Measurements from ENCODE around the gene CAB39.
A peak's percentile ranks its signal among the peaks of the same experiment; 100 is the strongest.

The CAB39 gene

DNA sequence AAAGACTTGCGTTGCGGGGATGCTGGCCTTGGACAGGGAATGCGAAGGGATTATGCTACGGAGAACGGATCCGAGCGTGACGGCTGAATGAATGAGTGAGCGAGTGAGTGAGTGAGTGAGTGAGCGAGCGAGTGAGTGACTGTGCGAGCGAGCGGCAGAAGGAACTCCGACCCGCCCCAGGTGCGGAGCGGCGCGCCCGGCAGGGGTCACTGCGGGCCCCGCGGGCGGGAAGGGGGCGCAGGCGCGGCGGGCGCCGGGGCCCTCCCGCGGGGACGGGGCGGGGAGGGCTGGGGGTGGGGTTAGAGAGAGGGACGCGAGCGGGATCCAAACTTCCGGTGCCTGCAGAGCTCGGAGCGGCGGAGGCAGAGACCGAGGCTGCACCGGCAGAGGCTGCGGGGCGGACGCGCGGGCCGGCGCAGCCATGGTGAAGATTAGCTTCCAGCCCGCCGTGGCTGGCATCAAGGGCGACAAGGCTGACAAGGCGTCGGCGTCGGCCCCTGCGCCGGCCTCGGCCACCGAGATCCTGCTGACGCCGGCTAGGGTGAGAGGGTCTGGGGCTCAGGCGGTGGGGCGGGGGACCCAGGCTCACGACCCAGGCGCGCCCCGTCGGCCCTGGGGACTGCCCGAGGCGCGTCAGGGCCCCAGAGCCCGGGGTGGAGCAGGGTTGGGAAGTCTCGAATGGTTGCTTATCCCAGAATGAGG is 152.1 kb downstream of the CAB39 start, which contains the start of gene ITM2C:
Gene ITM2C (plus strand): TSS at position 338 of the 702 bp plus-strand sequence. CDS start 84 bp downstream, at position 422.
- DNase-seq = peak; percentile 55

DNA sequence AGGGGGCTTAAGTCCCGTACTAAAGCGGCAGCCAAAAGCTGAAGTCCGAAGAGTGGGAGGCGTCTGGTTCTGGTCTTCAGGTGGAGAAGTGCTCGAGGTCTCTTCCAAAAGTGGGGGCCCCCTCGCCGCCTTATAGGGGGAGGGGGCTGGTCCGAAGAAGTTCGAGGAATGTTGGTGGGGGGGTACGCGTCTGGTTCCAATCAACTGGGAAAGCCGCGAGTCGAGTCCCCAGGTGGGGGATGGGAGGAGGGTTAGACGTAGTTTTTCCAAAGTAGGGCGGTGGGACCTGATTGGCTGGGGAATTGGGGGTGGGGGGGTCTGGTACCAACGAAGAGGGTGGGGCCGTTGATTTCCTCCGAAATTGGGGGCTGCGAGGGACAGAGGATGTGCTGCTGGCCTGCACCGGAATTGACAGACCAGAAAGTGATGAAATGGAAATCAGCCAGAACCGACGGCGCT is 152.7 kb downstream of the CAB39 start:
- DNase-seq = no peak

DNA sequence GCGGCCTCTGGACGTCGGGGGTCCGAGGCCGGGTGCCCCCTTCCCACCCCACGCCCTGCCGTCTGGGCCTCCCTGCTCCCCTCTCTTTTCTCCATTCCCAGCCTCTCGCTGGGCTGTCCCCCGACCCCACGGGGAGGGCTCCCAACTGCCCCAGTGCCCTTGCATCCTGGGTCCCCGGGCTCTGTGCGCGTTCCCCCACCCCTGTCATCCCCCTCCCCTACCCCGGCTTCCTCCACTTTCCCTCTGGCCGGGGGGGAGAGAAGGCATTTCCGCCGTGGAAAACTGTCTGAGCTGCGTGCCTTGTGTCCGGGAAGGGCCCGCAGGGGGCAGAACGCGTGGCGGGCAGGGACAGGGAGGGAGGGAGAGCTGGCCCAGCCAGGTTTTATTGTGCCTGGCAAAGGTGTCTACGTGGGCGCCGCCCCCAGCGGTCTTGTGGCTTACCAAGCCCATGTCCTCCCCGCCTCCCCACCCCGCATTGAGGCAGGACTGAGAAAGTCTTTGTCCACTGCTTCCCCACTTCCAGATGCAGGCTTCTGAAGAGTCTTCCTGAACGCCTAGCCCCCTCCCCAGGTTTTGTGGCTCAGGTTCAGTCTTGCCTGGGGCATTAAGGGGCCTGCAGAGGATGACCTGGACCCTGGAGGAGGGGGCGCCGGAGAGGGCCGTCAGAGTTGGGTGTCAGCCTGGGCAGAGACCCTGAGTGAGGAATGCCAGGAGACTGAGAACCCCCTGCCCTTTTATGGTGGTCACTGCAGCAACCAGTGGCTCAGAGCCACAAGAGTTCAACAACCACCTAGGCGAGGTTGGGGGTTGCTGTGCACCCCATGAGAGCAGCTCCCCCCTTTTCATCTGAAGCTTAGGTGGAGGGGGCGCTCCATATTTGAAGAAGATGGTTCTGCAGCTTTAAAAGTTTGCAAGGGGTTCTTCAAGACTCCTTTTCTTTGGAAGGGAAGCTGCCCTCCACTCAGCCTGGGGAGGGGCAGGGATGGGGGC is 153.4 kb downstream of the CAB39 start:
- peak; percentile 38 for DNase-seq

DNA sequence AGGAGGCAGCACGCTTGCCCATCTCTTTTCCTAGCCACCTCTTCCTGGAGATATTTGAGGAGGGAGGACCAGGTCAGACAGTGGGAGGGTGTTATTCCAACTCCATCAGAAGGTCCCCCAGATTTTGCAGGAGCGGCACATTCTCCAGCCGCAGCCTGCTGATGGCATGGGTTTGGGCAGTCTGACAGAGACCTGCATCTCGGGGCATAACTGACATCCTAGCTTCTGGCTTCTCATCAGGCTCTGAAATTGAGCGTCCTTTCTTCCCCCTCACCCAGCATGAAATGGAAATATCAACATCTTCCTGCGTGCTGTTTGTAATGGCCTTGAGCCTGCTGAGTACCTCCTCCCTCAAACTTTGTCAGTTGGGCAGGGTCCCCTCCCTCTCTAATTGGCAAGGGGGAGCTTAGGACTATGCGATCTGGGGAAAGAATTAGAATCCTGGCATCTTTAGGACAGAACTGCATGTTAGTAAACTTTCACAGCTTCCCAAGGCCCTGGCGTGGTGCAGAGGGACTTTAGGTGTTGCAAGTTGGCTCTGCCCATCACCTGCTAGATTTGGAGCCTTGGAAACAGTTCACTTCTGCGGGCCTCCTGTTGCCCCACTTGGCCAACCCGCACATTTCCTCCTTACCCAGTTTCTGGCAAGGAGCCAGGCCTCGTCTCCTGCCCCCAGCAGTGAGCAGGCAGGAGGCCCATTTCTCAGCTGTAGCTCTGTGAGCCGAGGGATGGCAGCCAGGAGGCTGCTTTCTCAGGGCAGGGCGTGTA is 154.3 kb downstream of the CAB39 start:
- DNase-seq = peak; percentile 75

DNA sequence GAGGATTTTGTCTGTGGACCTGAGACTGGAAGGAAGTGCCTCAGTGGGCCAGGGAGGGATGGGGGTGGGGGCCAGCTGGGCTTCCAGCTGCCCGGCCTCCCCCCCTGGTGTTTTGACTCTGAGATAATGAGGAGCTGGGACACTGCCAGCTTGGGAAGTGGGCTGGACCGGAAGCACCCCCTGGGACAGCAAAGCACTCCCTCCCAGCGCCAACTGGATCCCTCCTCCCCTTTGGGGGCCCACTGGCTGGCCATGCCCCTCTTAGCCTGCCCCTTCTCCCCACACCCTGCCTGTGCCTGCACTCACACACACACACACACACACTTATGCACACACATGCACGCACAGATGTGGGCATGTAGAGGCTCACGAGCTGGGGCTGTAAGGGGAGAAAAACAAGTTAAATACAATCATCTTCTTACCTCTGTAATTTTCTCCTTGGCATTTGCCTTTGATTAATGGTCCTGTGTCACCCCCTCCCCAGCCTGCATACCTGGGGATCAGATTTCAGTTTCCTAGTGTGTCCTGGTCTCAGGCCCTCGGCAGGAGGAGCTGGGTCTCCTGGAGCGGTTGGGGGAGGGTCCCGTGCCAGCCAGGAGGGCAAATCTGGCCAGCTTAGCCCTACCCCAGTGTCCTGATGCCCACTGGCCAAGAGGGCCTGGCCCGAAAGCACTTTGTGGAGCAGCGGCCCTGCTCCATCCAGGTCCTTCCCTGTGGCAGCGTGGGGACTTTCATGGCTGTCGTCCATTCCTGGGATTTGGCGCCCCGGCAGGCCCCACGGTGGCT is 155.7 kb downstream of the CAB39 start:
- DNase-seq = no peak

DNA sequence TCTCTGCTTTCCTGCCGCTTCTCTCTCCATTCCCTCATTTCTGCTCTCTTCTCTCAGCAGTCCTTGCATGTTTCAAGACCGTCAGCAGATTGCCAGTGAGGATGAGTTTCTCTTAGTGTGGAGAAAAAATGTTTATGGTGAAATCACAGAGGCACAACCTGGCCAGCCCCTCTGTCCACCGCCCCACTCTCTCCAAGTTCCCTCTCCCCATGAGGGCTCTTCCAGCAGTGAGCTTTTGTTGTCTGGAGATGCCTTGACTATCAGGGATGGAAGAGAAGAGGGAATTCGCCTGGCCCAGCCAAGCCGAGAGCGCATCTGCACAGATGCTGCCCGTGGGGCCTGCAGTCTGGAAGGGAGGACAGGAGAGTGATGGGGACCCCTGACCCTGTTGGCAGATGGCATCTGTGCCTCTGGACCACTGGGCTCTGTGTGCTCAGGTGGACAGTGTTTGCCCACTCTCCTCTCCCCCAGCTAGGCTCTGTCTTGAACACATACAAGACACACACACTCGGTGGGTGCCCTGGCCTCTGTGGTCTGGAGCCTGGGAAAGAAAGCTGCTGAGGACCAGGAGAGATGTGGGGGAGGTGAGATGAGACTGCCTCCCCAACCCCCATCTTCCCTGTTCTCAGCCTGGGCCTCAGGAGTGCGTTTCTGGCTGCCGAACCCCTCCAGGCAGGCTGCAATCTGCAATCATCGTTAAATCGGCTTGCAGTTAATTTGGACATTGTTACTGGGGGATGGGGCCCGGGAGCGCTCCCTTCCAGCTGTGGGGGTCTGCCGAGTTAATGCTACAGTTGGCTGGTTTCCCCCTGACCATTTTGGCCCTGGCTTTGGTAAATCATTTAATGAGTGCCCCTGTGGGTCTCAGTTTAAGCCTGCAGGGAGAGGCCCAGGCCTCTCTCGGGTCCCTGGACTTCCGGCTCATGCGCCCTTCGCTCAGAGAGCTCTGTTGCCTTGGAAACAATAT is 156.6 kb downstream of the CAB39 start:
- no peak for DNase-seq

DNA sequence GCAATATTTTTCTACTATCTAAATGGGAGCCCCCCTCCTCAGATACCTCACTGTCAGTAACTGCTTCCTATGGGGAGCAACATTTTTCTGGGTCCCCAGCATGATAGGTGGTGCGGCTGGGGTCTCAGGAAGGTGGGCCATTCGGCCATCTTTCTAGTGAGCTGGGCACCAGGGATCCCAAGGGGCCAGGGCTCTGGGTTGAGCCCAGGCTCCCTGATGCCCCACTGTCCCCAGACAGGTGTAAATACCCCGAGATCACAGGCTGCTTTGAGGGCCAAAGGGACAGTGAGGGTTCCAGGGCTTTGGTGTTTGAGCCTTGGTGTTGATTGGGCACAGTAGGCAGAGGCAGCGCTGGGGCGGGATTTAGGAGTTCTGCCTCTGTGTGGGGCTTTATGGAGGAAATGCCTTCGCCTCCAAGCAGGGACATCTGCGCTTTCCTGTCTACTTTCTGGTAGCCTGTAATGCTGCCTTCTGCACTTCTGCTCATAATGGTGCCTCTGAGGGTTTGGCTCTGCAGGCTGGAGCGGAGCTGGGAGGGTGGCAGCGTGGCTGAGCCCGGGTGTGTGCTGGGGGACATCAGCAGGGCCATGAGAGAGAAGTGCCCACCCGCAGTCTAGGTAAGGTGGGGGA is 157.4 kb downstream of the CAB39 start:
- no peak for DNase-seq

All from midbrain (tissue), 1 donor.